Tibial nerve (tissue), 4 donors: ENCODE results near the gene DNM3. TPM values are rescaled to one million over a fixed set of nuclear protein-coding genes. Genes with fewer than 3 reads are reported as not detected.
"Not testable (repeated sequence)": the region's sequence is repeated elsewhere in the genome, so short reads cannot be mapped to it uniquely, and the experiment has no call there.

Source experiments
- DNase-seq, 2 donors: peaks; one replicate each; pipeline ENCODE4 v3.0.0-alpha.2; 2019; ENCODE audit warnings: low spot score in 2 of 2
- H3K27ac ChIP-seq, 4 donors: fragments of 200-600 bp; sonication (generic) in 3 of 4; one replicate each; pipeline ENCODE4 v1.5.1; 2017 to 2019; ENCODE audit warnings: mild to moderate bottlenecking in 1 of 4
- H3K27me3 ChIP-seq, 2 donors: fragments of 200-600 bp; sonication (generic) in 1 of 2; one replicate each; pipeline versions ENCODE4 v1.5.1 to v1.6.0; 2017 to 2019
- H3K36me3 ChIP-seq, 3 donors: fragments of 200-600 bp; sonication (generic); one replicate each; pipeline ENCODE4 v1.5.1; 2018 to 2019
- H3K4me1 ChIP-seq, 4 donors: fragments of 200-600 bp; sonication (generic) in 3 of 4; one replicate each; pipeline ENCODE4 v1.5.1; 2017 to 2019
- H3K4me3 ChIP-seq, 4 donors: fragments of 200-600 bp; sonication (generic) in 3 of 4; one replicate each; pipeline ENCODE4 v1.5.1; 2017 to 2019; ENCODE audit warnings: mild to moderate bottlenecking in 1 of 4, moderate library complexity in 1 of 4
- H3K9me3 ChIP-seq, 4 donors: fragments of 200-600 bp; sonication (generic) in 3 of 4; one replicate each; pipeline ENCODE4 v1.5.1; 2017 to 2019
- CTCF ChIP-seq, 5 experiments: fragments of 200-600 bp in 3 of 5; fragments of 450-650 bp in 2 of 5; sonication (generic) in 3 of 5; IDR thresholded peaks; one replicate each; pipeline ENCODE4 v1.5.1; 2016 to 2019; ENCODE audit warnings: antibody characterized with exemption in 5 of 5, mild to moderate bottlenecking in 3 of 5, moderate library complexity in 2 of 5
- EP300 ChIP-seq, 2 donors: sonication (generic); formaldehyde crosslinking; IDR thresholded peaks; one replicate each; pipeline ENCODE4 v1.6.1; 2017; ENCODE audit warnings: antibody characterized with exemption in 2 of 2, mild to moderate bottlenecking in 1 of 2
- POLR2A ChIP-seq, 2 donors: fragments of 450-650 bp; IDR thresholded peaks; one replicate each; pipeline ENCODE4 v1.6.1; 2017; ENCODE audit warnings: antibody characterized with exemption in 2 of 2, mild to moderate bottlenecking in 2 of 2, moderate library complexity in 2 of 2
- WGBS, 2 donors: methylation state at CpG; one replicate each; pipeline ENCODE4 v1.1.5; 2018; 5-methylcytosine and 5-hydroxymethylcytosine counted together
- total RNA-seq, 4 donors: library from RNA; depleted of rRNA; stranded (reverse); fragments of >200 nt; gene quantifications; one replicate each; pipeline ENCODE4 v1.1.0, GENCODE V29; 2016

The DNM3 gene
- total RNA-seq, 4 donors from 2014 or later, result 9.8 to 15.3 (median 12.3) TPM

DNA sequence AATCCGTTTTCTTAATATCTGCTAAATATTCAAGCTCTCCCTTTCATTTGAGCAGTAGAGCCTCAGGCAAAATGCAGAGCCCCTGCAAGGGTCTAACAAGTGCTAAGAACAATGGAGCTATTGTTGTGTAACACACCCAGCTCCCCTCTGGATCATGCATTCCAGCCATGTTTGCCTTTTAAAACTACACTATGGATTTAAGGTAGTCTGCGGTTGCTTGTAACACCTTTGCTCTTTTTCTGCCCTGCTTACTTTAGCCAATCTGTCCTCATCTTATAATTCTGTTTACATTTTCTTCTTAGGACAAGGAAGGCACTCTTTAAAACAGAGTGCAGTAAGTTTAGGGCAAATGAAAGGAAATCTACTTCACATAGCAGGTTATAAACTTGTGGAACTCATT is 519.2 kb downstream of the DNM3 start:
- peaks cover 0 to 50% (median 31%) of the 10 kb centered on the region in 4 donors for H3K4me1 ChIP-seq
- no peaks in the 10 kb centered on the region for H3K27me3 ChIP-seq
- no peaks in the 10 kb centered on the region for H3K36me3 ChIP-seq
- H3K27ac ChIP-seq, result peak overlapping the region in 3 of 4 donors; percentile 47 to 94 (median 72)
- no peak overlapping the region for H3K4me3 ChIP-seq
- TF ChIP-seq EP300 (IDR thresholded peaks at IDR 0.05) (no peak), POLR2A (IDR thresholded peaks at IDR 0.05) (no peak), CTCF (IDR thresholded peaks at IDR 0.05) (no peak)
- 30 to 36% methylated on average over 2 of the region's 2 CpGs for WGBS, 2 donors
- H3K9me3 ChIP-seq, result no peaks in the 10 kb centered on the region
- no peak for DNase-seq

DNA sequence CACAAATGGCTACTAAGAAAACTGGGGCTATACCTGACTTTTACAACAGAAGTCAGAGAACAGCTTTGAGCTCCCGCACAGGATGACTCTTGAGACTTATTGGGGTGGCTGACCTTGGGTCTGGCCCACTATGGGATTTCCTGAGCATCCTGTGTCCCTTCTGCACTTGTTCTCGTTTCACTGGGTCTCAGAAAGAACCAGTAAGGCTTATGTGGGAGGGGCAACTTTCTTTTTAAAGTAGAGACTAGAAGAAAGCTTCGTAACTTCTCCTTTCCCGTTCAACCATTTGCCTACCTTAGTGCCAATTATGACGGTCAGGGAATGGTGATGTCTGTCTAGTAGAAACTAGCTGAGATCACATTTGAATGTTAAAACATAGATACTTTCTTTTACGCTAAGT is 519.7 kb downstream of the DNM3 start:
- H3K9me3 ChIP-seq, result peaks cover 0 to under 1% (median 0%) of the 10 kb centered on the region in 4 donors
- H3K27me3 ChIP-seq, result no peaks in the 10 kb centered on the region
- H3K4me3 ChIP-seq, result no peak overlapping the region
- WGBS, 2 donors, result 59 to 66% methylated on average over 6 of the region's 6 CpGs
- peaks cover 0 to 50% (median 31%) of the 10 kb centered on the region in 4 donors for H3K4me1 ChIP-seq
- peak overlapping the region in 3 of 4 donors; percentile 47 to 72 (median 47) for H3K27ac ChIP-seq
- TF ChIP-seq POLR2A (IDR thresholded peaks at IDR 0.05) (no peak), EP300 (IDR thresholded peaks at IDR 0.05) (no peak), CTCF (IDR thresholded peaks at IDR 0.05) (no peak)
- DNase-seq, result no peak
- no peaks in the 10 kb centered on the region for H3K36me3 ChIP-seq

- TF ChIP-seq EP300 (IDR thresholded peaks at IDR 0.05), result no peak
- H3K4me1 ChIP-seq, result peaks cover 0 to 24% (median 19%) of the 10 kb centered on the region in 4 donors
- DNase-seq, result no peak
- H3K4me3 ChIP-seq, result no peak overlapping the region
- H3K9me3 ChIP-seq, result peaks cover 0 to 20% (median 0%) of the 10 kb centered on the region in 4 donors
- H3K27ac ChIP-seq, result no peak overlapping the region
- no peaks in the 10 kb centered on the region for H3K27me3 ChIP-seq
- peaks cover 0 to 4% (median 0%) of the 10 kb centered on the region in 3 donors for H3K36me3 ChIP-seq
These were observed 522.6 kb downstream of the DNM3 start for GRCh38 chr1:172363852-172364251.

DNA sequence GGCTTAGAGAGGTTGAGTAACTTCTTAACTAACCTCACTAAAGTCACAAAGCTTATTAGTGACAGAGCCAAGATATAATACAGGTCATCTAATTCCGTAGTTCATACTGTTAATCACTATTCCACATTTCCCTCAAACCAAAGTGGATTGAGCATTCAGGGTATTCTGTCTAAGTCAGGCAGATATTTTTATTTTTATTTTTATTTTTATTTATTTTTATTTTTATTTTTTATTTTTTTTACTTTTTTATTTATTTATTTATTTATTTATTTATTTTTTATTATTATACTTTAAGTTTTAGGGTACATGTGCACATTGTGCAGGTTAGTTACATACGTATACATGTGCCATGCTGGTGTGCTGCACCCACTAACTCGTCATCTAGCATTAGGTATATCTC is 530.3 kb downstream of the DNM3 start:
- H3K9me3 ChIP-seq, result peaks cover 0 to 13% (median 0%) of the 10 kb centered on the region in 4 donors
- not testable (repeated sequence) for H3K4me3 ChIP-seq, H3K27me3 ChIP-seq, H3K27ac ChIP-seq, H3K4me1 ChIP-seq, H3K36me3 ChIP-seq, DNase-seq
- 98 to 99% methylated on average over 3 of the region's 3 CpGs for WGBS, 2 donors

DNA sequence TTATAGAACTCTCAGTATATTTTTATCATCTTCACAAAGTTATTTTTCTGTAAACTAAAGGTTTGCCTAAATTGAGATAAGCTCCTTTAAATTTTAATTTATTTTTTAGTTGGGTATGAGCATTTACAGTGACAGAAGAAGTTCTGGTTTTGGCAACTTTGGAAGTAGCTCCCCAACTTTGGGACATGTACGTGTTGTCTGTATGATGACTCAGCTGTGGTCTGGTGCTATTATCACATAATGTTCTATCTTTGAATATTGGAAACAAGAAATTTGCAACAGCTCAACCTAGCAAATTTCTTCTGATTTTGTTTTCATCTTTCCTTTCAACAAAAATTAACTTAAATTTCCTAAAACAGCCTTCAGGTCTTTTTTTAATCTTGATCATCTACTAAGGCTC is 532.6 kb downstream of the DNM3 start:
- TF ChIP-seq CTCF (IDR thresholded peaks at IDR 0.05) (no peak), EP300 (IDR thresholded peaks at IDR 0.05) (no peak), POLR2A (IDR thresholded peaks at IDR 0.05) (no peak)
- H3K27me3 ChIP-seq, result no peaks in the 10 kb centered on the region
- 58 to 73% methylated on average over 1 of the region's 1 CpG for WGBS, 2 donors
- no peaks in the 10 kb centered on the region for H3K9me3 ChIP-seq
- no peak overlapping the region for H3K27ac ChIP-seq
- no peaks in the 10 kb centered on the region for H3K36me3 ChIP-seq
- H3K4me3 ChIP-seq, result no peak overlapping the region
- no peak for DNase-seq
- H3K4me1 ChIP-seq, result no peaks in the 10 kb centered on the region

- Histone ChIP-seq H3K27ac (no peak overlapping the region), H3K9me3 (no peaks in the 10 kb centered on the region), H3K27me3 (no peaks in the 10 kb centered on the region), H3K4me3 (no peak overlapping the region), H3K36me3 (no peaks in the 10 kb centered on the region), H3K4me1 (peaks cover 0 to under 1% (median 0%) of the 10 kb centered on the region in 4 donors)
- TF ChIP-seq EP300 (IDR thresholded peaks at IDR 0.05), result no peak
- no peak for TF ChIP-seq CTCF (IDR thresholded peaks at IDR 0.05)
- no peak for TF ChIP-seq POLR2A (IDR thresholded peaks at IDR 0.05)
- no peak for DNase-seq
- 77 to 81% methylated on average over 2 of the region's 2 CpGs for WGBS, 2 donors
These were observed 533.9 kb downstream of the DNM3 start for GRCh38 chr1:172375211-172375631.
